HTERT RPE-1 (cell line): ENCODE data around the gene PHTF2.

Source experiments
- in situ Hi-C: fragments of 300-500 bp; cut with MboI; formaldehyde crosslinking; loops from 4 replicates; pipeline ENCODE4 v1.14.3; 2020; ENCODE audit warnings: low sequenced_read_pairs

The PHTF2 gene

DNA sequence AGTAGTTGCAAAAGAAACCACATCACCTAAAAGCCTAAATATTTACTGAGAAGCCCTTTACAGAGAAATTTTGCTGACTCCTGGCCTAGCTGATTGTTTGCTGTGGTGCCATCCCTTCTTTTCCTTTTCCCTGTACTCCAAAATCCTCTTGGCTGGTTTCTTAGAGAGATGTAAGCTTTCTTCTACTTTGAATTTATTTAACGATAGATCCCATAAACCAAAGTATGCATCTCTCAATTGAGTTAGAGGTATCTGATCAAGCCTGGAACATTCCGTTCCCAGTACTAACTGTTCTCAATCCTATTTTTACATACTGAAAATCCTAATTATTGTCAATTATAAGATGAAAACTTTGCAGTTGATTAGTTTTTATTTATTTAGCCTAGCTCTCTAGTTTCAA, 6.6 kb upstream of the PHTF2 start:
- in situ Hi-C loops, result no loop called here

DNA sequence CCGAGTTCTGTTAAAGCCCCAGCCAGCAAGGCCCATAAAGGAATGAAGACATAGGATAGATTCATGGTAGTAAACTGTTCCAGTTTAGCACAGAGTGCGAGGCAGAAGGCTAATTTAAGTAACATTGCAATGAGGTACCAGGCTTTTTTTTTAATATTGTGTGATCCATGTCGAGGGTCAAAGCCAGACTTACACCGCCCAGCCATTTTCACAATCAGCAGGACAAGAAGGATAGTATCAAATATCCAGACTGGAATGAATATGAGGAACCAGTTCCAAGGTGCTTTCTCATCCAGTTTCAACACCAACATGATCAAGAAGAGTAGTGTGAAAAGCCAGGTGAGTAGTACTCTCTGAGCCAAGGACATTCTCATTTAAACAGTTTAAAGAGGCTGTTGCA, 4.6 kb upstream of the PHTF2 start:
- in situ Hi-C loops, result no loop called here

DNA sequence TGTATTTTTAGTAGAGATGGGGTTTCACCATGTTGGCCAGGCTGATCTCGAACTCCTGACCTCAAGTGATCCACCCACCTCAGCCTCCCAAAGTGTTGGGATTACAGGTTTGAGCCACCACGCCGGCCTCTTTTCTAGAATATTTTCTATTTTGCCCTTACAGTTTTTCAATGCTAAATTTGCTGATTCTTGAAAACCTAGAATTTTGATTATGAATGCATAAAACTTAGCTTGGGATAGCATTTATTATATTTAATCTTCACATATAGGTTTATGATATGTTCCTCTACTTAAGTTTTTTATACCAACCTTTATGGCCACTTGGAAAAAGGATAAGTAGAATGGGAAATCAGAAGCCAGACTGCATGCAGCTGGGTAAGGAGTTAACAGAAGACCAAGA, 2.5 kb upstream of the PHTF2 start:
- in situ Hi-C loops, result no loop called here

DNA sequence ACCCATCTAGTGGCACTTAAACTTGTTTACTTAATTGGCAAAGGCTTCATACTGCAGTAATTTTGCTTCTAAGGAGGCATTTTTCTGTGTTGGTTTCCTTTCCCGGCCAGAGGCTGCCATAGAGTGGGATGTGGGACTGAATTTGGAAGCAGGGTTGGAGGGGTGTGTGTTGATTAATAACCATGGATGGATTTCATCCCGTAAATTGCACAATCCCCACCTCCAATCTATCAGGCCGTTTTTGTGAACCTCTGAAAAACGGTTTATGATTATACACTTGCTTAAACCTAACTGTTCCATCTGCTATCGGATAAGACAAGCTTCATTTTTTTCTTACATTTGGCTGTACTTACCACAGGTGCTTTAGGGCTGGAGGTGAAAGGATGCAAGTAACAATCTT, 1.6 kb upstream of the PHTF2 start:
- in situ Hi-C loops, result no loop called here

DNA sequence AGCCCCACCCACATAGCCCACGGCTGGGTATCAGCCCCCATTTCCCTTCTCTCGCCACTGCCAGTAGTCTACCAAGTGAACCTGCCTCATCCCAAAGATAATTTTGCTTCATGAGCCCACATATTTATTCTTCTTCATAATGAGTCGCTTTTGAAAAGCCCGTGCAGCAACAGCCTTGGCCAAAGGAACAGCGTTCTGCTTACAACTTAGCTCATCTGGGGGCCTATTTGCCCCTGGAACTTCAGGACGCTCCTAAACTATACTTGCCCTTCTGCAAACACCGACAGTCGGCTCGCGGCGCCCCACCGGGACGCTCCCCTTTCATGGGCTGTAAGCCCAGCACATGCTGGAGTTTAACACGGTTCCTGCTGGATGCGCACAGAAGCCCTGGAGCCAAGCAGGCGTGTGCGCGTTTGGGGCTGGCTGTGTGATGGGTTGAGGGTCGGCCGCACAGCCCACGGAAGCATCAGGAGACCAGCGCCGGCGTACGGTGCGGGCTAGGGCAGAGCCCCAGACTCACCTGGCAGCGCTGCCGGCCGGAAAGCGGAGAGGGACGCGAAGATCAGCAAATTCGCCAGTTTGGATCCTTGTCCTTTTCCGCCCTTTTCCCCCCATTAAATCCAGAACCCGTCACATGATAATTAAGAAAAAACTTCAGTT, 709 bp upstream of the PHTF2 start:
- in situ Hi-C loops, result no loop called here

DNA sequence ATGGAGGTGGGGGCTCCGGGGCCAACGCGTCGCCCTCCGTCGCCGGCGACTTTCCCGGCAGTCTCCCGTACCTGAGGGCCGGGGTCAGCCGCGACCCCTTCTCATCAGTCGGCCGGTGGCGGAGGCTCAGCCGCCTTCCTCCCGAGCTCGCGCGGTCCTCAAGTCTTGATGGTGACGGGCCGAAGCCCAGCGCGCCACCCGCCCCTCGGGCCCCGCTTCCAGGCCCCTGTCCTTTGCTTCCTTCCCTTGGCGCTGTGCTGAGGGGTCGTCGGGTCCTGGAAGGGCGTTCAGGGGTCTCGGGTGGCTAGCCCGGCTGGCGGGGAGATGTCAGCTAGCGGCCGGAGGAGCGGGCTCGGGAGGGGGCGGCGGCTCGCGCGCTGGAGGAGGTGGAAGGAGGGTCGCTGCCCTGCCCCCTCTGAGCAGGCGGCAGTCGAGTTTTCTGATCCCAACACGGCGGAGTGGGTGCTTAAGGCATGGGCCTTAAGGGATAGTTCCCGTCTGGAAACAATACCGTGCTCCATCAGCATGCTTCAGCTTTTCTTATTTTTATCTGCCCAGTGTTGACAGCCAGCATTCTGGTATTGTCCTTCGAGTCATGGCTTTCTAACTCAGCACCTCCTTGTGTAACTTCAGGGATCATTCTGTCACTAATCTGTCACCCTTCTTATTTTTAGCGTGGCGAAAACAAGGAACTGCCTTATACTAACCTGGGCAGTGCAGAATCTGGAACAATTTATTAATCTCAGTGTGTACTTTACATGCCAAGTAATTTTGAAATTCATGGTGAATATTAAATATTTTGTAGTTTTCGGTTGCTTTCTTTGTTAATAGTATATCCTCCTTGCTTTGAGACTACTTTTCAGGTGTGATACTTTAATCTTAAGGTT, 748 bp downstream of the PHTF2 start:
- in situ Hi-C loops, result no loop called here

DNA sequence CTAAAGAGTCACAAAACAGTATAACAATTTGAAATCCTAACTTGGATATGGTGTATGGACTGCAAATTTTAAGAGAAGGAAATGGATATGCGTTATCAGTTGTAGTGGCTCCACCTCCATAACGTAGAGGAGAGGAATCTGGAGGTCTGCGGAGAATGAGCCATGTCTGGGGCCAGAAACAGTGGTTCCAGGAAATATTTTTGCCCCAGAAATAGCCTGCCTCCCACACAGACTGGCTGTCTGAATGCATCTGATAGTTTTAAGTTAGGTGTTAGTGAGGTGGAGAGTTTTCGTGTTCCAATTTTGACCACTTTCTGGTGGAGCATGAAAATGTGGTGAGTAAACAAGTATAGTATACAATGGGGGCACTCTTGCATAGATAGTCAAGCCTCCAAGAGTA, 1.6 kb downstream of the PHTF2 start:
- in situ Hi-C loops, result no loop called here

DNA sequence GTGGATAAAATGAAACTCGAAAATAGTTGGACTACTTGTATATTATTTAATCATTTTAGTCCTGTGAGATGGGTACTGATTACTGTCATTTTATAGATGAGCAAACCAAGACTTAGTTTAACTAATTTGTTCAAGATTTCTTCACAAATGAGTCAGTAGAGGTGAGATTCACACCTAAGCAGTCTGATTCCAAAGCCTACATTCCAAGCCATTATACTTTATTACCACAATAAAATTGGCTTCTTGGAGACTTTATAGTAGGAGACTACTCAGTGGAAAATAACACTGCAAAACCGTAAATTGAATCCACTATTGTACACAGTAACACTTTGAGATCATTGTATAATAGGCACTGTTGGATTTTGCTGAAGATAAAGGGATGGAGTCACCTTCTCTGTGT, 2.2 kb downstream of the PHTF2 start:
- in situ Hi-C loops, result no loop called here

DNA sequence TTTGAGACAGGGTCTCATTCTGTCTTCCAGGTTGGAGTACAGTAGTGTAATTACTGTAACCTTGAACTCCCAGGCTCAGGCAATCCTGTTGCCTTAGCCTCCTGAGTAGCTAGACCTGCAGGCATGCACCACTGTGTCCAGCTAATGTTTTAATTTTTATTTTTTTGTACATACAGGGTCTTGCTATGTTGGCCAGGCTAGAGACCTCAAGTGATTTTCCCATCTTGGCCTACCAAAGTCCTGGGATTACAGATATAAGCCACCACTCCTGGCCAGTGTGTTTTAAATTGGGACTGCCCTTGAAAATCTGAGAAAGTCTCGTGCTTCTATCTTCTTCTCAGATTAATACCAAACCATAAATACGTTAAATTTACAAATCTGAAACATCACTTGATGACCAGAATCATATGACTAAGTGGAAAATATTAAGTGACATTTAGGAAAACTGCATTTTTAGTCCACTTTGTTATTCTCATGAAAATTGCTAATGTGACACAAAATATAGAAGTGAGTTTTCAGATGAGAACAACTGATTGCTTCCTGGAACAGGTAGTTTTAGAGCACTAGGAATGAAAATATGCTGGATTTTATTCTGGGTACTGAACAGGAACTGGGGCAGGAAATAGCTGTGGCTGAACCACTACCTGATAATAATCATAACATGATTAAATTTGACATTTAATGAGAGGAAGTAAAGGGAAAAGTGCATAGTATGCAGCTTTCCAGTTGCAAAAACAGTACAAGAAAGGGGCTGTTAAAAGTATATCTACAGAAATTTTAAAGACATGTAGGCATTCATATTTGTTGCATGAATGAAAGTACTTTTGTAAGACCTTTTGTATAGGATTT, 4.2 kb downstream of the PHTF2 start:
- in situ Hi-C loops, result no loop called here

DNA sequence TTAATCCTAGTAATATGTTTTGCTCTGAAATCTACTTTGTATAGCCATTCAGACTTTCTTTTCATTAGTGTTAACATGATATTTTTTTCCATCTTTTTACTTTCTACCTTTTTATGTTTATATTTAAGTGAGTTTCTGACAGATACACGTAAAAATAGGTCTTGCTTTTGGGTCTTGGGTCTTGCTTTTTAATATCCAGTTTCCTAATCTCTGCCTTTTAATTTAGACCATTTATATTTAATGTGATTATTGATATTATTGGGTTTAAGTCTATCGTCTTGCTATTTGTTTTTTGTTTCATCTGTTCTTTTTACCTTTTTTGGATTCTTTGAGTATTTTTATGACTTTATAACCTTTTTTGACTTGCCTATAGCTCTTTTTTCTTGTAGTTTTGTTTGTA, 7.9 kb downstream of the PHTF2 start:
- in situ Hi-C loops, result no loop called here

DNA sequence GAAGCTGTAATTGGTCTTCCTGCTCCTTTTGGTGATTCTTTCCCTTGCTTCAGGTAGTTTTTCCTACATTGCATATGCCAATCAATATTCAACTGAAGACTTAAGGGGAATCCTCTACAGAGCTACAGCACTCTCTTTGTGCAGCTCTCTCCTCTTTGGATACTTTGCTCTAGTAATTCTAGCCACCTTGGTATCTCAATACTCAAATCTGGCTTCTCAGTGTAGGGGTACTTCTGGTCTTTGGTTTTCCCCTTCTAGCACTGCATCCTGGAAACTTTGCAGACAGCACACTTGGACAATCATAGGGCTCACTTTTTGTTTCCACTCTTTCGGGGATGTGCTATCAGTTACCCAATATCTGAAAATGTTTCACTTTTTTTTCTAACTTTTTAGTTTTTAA, 9.9 kb downstream of the PHTF2 start:
- in situ Hi-C loops, result no loop called here

DNA sequence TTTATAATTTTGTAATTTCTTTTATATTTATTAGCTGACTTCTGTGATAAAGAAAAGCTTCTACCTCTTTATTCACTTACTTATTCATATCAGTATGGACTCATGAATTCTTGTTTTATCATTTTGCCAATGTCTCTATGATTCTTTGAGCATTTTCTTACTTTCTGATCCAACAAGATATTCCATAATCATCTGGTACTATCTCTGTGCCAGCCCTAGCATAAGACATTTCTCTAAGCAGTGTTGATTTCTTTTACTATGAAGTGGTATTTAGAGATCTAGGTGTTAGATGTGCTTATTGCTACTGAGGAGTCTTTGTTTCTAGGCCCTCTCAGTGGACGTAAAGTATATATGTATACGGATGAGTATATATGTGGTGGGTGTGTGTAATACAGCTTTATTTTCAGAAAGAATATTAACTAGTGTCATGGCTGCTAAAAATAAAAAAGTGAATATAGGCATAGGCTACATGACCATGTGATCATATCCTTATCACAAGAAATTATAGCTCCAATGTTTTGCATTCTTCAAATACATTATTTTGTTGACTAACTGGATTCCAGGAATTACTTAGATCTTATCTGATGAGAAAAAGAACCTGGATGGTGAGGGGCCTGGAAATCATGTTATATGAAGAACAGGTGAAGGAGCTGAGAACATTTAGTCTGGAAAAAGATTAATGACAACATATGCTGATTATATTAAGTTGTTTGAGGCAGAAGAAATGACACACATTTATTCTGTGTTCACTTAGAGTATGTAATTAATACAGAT, 13.1 kb downstream of the PHTF2 start:
- in situ Hi-C loops, result no loop called here

DNA sequence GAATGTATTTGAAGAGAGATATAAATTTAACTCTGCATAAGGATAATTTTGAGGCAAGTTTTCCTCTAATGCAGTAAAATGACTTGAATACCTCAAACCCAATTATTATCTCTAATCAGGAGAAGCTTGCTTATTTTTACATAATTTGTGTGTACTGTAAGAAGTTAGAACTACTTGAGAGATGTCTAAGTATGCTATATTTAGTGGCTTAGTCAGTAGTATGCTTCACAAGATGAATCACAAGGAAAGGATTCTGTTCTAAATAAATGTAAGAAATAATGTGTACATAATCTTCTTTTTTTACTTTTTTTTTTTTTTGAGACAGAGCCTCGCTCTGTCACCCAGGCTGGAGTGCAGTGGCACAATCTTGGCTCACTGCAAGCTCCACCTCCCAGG, 13.7 kb downstream of the PHTF2 start:
- in situ Hi-C loops, result no loop called here

DNA sequence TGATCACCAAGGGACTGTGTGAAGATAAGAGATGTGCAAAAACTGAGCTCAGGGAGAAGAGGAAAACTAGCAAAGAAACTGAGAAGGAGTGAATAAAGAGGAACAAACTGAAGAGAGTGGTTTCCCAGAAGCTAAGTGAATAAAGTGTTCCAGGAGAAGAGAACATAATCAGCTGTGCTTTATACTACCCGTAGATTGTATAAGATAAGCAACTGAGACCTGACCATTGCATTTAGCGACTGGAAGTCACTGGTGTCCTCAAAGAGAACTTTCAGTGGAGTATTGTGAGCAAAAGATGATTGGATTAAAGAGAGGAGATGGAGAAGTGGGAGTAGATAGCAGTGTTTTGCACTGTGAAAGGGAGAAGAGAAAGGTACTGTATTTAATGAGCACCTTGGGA, 14.6 kb downstream of the PHTF2 start:
- in situ Hi-C loops, result no loop called here

DNA sequence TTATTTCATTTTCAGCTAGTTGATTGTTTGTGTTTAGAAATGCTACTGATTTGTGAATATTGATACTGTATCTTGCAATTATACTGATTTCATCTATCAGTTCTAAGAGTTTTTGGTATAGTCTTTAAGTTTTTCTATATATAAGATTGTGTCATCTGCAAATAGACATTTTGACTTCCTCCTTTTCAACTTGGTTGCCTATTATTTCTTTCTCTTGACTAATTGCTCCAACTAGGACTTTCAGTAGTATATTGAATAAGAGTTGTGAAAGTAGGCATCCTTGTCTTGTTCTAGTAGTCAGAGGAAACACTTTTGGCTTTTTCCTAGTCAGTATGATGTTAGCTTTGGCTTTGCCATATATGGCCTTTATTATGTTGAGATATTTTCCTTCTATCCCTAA, 20.4 kb downstream of the PHTF2 start:
- in situ Hi-C loops, result no loop called here

DNA sequence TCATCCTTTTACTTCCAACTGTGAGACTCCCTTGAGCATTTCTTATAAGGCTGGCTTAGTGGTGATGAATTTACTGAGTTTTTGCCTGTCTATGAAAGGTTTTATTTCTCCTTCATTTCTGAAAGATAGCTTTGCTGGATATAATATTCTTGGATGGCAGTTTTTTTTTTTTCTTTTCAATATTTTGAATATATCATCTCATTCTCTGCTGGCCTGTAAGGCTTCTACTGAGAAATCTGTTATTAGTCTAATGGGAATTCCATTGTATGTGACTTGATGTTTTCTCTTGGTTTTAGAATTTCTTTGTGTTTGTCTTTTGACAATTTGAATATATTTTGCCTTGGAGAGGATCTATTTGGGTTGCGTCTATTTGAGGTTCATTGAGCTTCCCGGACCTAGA, 22.4 kb downstream of the PHTF2 start:
- in situ Hi-C loops, result no loop called here

DNA sequence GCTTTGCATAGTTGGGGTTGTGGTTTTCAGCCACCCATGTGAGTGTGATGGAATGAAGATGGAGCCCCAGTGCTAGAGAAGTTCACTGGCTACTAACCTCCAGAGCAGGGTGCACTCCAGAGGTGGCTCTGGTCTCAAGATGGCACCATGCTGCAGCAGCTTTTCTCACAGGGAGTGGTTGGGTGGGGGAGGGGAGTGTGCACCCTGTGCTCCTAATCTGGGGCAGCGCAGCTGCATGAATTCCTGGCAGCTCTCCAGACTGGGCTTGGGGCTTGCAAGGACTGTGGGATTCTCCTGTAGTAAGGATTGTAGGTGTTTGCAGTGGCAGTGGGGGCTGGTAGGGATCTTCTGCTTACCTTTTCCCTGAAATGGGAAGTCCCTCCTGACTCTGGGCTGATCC, 23.7 kb downstream of the PHTF2 start:
- in situ Hi-C loops, result no loop called here

DNA sequence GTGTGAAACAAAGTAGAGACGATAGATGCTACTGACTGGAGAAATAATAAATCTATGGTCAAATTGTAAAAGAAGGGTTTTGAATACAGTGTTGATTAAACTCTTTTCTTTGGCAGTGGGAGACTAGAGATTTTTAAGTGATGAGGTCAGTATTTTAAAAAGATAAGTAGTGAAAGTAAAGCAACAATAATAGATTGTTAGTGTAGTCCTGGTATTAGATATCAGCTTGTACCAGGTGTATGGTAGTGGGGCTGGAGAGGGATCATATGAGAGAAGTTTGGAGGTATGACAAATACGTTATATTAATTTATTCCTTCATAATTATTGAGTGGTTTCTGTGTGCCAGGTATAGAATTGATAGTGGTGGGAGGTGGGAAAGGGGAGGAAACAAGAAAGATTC, 25.2 kb downstream of the PHTF2 start:
- in situ Hi-C loops, result no loop called here

DNA sequence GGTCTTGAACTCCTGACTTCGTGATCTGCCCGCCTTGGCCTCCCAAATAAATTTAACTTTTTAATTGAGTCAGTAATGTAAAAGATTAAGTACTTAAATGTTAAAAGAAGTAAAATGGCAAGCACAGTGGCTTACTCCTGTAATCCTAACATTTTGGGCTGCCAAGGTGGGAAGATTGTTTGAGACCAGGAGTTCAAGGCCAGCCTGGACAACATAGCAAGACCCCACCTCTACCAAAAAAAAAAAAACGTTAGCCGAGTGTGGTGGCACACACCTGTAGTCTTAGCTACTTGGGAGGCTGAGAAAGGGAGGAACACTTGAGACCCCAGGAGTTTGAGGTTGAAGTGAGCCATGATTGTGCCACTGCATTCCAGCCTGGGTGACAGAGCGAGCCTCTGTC, 26.1 kb downstream of the PHTF2 start:
- in situ Hi-C loops, result no loop called here

DNA sequence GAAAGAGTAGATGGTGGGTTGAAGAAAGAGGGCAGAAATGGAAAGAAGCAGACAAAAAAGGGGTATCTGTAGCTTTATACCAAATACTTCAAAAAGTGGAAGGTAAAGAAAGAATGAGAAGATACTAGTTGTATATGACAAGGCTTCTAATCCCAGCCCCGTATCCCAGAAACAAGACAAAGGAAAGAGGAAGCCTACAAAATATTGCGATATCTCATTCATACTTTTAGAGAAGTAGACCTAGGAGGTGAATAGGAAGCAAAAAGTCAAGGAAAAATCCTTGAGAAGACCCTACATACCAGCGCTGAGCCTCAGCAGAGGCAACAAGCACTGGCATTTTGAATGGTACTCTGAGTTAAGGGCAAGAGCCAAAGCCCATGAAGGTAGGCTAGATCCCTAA, 26.6 kb downstream of the PHTF2 start:
- in situ Hi-C loops, result no loop called here

DNA sequence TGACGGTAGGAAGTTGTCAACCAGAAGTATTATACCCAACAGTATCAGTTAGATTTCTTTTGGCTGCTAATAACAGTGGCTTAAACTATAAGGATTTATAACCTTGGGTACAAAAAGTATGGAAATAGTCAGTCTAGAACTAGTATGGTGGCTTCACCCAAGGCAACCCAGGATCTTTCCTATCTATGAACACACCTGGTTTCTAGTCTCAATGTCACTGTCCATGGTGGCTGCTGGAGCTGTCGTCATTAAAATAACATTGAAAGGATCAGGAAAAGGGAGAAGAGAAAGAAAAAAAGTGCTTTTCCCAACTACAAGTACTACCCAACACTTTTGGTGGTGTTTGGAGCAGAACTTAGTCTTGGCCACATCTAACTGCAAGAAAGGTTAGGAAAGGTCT, 27.7 kb downstream of the PHTF2 start:
- in situ Hi-C loops, result no loop called here
